Measurements from ENCODE around the gene KIZ.

Gene KIZ

GRCh38 chr20:21288587-21289370 lies 162.9 kb downstream of the KIZ start:
- Histone ChIP-seq H3K4me3 (no peak overlapping the region), H3K27ac (no peak overlapping the region)

- Histone ChIP-seq H3K27ac (no peak overlapping the region), H3K4me3 (no peak overlapping the region)
Observed at GRCh38 chr20:21289651-21290050, 163.8 kb downstream of the KIZ start.

GRCh38 chr20:21291026-21291425 lies 165.1 kb downstream of the KIZ start:
- Histone ChIP-seq H3K27ac (no peak overlapping the region), H3K4me3 (no peak overlapping the region)

GRCh38 chr20:21294755-21295154 lies 168.9 kb downstream of the KIZ start:
- H3K27ac ChIP-seq = no peak overlapping the region
- H3K4me3 ChIP-seq = no peak overlapping the region

Data from skin epidermis (tissue), 12 donors.